ENCODE measurements around the gene DENND2D.
"Not testable (repeated sequence)": the region's sequence is repeated elsewhere in the genome, so short reads cannot be mapped to it uniquely, and the experiment has no call there.

The DENND2D gene

DNA sequence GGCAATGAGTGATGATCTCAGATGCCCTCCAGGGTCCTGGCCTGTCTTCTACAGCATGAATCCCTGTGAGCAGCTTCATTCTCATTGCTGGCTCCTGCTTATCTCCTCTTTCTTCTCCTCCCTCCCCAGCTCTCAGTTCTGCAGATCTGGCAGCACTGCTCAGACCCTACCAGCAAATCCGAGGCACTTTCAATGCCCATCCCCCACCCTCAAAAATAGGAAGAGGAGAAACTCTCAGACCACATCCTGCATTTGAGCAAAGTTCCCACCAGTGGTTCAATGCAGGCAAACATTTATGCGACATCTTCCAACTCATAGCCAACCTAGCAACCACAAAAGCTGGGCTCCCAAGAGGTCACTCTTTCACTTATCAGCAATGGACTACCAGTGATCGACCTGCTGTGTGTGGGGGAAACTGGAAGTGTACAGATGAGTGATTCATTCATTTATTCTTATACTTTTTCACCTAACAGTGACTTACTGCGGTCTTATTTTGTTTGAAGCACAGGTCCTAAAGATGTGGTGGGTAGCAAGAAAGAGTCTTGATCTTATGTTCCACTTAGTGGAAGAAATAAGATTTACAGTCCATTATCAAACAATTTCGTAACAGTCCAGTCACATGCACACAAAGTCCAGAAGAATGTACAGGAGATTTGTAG lies 21.3 kb upstream of the DENND2D start:
- no peak for DNase-seq

DNA sequence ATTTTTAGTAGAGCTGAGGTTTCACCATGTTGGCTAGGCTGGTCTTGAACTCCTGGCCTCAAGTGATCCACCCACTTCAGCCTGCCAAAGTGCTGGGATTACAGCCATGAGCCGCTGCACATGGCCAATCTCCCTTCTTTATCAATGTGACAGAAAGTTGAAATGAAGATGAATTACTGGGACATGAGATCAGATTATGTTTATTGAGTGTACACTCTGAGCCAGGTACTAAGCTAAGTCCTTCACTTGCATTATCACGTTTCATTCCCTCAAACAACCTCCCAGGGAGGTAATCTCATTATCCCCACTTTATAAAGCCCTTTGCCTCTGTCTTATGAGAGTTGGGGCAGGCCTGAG lies 20.8 kb upstream of the DENND2D start:
- DNase-seq, result no peak

DNA sequence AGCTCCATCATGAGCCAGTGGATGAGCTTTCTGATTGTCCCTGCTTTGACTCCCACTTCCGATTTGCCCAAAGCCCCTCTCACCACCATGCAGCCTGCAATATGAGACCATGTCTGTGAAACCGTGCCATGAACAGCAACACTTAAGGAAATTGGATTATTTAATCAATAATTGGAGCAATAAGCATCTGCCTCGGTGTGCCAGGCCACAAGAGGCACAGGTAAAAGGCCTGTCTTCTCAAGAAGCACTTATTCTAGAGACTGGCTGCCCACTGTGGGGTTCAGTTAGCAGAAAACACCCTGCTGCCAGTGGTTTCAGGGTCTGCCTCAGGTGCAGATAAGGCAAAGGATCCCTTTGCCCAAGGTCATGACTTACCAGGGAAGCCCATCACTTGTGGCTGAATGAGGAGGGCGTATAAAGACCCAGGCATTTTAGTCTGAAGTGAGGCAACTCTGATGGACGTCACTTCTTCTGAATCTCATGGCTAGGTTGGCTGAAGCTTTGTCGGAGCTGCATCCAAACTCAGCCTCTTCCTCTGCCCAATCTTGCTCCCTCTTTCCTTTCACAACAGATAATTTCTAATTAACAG lies 19.9 kb upstream of the DENND2D start:
- DNase-seq, result no peak

DNA sequence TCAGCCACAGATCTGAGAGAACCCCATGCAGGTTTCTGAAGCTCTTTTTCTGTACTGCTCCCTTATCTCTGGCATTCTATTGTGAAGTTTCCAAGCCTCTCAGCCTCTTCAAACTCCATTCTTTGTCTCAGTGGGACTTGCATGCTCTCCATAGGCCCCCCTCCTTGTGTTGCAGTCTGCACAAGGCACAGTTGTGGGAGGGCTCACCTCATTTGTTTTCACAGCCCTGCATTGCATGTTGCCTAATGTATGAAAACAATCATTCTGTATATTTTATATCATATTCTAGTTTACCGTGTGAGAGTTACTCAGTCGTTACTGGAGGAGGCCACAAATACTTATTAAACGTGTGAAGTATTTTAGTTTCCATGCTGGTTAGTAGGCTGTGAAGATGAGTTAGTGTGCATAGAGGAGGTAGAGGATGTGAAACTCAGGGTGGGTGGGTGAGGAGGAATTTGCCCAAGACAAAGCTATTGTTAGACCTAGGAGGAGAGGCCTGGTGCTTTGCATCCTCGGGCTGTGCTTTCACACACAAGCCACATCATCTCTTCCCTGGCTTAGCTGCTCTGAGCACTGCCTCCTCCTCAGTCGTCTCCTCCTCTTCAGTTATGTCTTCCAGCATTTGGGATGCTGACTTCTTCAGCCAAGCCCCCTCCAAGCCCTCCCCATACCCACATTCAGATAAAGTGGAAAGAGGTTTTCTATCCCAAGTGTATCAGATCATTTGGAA lies 19.3 kb upstream of the DENND2D start:
- no peak for DNase-seq

DNA sequence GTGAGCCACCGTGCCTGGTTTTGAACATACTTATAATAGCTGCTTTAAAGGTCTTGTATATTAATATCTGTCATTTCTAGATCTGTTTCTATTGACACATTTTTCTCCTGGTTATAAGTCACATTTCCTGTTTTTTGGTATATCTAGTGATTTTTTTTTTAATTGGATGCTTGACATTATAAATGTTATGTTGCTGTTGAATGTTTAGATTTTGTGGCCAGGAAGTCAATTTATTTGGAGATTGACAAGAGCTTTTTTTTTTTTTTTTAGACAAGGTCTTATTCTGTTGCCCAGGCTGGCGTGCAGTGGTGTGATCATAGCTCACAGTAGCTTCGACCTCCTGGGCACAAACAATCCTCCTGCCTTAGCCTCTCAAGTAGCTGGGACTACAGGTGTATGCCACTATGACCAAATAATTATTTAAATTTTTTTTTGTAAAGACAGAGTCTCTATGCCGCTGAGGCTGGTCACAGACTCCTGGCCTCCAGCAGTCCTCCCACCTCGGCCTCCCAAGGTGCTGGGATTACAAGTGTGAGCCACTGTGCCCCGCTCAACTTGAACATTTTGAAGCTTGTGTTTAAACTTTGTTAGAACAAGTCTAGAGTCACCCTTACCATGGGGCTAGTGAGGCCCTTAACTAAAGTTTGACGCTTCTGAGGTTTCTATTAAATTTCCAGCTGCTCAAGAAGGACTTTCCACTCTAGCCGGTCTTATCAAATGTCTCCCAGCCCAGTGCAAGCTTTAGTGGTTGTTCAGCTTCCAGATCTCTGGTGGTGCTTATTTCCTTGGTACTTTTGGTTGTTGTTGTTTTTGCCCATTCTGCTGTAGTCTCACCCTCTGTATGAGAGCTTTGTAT lies 18.5 kb upstream of the DENND2D start:
- DNase-seq, result no peak

DNA sequence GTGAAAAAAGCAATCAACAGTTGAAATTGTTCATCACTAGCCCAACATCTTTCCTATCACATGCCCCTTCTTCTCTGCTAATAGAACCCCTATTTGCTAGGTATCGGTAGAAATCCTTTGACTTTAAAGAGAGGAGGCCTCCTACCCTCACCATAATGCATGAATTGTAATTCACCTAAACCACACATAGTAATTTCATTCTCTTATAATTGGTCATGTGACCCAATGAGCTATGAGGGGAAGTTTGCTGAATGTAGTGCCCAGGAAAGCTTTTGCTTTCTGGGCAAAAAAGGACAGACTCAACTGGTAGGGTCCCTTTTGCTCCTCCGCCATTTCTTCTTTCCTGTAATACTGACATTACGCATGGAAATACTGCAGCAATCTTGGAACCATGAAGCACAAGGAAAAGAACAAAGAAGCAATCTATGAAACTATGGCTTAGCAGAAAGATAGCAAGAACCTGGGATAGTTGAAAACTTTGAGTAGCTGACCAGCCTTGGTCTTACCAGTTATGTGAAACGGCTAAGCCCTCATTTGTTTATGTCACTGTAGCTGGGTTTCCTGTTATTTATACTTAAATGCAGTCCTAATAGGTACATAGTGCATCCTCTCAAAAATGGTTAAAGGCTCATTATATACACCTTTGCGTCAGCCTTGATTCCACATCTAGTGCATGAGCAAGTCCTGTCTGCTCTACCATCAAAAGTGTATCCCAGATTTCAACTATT lies 16.9 kb upstream of the DENND2D start:
- DNase-seq, result no peak

DNA sequence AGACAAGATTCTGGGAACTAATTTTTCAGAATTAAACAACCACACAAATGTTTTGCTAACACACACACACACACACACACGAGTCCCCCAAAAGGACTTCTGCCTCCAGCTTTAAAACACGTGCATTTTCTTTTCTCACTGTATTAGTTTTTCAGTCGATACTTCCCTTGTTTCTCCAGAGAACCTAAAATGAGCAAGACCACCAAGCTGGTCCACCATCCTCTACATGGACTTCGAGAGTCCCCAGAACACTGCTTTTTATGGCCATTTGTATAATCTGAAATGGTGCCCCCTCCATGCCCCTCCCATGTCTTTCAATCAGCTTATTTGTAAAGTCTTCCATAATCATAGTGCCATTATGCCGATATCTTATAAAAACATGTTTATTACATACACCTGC lies 16.3 kb upstream of the DENND2D start:
- DNase-seq, result no peak

DNA sequence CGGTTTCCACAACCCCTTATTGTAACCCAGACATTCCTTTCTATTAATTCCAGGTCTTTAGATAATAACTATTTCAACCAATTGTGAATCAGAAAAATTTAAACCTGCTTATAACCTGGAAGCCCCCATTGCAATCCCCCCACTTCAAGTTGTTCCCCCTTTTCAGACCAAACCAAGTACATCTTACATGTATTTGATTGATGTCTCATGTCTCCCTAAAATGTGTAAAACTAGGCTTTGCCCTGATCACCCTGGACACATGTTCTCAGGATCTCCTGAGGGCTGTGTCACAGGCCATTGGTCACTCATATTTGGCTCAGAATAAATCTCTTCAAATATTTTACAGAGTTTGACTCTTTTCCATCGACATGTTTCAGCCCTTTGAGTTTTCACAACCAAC lies 14.8 kb upstream of the DENND2D start:
- not testable (repeated sequence) for DNase-seq

DNA sequence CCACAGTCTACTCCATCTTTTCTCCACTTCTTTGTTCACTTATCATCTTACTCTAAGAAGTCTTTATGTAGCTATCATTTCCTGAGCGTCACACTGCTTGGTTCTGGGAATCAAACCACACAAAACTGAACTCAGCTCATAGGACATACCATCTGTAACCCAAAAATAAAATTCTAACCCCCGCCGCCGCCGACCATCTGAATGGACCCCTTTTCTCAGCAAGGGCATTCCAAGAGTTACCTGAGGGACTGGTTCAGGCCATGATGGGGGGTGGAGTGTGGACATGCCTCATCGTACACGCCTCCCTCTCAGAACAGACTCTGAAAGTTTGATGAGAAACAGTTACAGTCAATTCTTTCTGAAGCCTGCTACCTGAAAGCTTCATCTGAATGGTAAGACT lies 14.4 kb upstream of the DENND2D start:
- no peak for DNase-seq

DNA sequence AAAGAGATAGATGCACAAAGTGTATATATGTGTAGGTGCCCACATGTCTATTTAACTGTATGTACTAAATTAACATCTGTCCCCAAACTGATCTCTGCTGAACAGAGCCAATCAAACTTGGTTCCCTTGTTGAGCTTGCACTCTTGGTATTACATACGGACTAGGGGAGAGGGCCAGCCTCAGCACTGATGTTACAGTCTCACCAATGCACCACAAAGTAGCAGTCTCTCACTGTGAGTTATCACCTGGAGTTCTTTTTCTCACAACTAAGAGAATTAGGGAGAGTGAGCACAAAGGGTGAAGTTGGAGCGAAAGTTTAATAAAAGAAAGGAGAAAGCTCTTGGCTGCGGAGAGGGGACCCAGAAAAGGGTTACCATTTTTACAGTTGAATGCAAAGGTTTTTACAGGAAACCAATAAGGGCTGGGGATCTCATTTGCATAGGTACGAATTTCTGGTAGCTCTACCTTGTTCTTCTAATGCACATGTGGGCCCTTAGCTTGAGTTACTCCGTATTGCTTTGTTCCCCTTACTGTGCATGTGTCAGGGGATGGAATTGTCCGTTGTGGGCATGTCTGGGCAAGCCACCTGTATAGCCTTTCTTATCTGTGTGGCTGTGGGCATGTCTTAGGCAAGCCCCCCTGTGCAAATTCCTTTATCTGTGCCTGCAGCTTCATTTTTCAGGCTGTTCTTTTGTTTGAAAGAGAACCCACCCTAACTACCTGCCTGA lies 13.8 kb upstream of the DENND2D start:
- no peak for DNase-seq

DNA sequence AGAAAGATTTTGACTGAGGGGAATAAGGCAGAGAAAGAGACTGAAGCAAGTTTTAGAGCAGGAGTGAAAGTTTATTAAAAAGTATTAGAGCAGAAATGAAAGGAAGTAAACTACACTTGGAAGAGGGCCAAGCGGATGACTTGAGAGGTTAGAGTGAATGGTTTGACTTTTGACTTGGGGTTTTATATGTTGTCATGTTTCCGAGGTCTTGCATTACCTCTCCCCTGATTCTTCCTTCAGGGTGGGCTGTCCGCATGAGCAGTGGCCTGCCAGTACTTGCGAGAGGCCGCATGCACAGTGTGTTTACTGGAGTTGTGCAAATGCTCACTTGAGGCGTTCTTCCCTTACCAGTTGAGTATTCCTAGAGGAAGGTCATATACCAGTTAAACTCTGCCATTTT lies 13.0 kb upstream of the DENND2D start:
- DNase-seq, result no peak

DNA sequence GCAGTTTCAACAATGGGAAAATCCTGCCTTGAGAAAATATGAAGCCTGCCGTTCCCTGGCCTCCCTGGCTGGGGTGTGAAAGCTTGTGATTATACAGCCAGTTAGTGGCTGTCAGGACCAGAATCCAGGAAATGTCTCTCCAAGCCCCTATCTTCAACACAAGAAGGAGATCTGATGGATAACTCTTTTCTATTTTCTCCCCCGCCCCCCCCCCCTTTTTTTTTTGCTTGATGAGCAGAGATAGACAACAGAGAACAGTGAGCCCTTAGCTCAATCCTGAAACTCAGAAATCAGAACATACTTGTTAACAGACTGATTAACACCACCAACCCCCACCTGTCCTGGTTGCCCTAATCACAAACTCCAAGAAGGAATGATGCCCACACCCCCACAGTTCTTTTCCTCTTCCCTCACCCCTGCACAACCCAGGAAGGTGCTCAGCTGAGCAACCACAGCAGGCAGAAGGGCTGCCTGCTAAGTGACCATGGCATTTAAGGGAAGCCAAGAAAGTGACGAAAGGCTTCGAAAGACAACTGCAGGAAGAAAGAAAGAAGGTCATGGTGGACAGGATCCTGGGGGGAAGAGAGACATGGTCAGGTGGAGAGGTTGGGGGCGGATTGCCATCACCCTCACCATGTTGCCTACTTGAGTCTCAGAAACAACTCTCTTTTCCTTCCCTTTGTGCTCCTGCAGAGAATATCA lies 12.3 kb upstream of the DENND2D start:
- no peak for DNase-seq

DNA sequence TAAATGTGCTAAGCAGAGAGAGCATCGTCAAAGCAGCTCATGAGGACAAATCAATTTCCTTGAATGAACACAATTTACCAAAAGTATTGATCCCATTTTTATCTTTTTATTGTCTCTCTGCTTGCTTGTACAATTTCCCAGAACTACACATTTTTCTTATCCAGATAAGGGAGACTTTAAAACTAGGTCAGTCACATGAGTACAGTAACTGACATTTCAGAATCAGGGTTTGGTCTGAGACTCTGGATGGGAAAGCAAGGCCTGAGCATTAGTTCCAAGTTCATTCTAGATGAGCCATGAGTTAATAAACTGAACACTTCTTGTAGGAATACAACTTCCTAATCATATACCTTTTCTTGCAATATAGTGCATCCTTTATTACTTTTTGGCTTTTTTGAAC lies 11.5 kb upstream of the DENND2D start:
- DNase-seq, result no peak

DNA sequence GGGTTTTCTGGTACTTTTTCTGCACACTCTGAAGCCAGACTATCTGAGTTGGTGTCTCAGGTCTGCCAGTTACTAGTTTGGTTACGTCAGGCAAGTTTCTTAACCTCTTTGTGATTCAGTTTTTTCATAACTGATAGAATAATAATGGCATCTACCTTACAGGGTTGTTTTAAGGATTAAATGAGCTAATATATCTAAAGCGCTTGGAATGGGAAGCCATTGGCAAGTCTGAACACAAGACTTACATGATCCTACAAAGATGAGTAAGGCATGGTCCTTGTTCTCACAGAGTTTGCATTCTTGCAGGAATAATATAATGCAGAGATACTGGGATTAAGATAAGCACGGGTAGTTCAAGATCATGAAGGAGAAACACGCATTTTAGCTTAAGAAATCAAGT lies 9.2 kb upstream of the DENND2D start:
- DNase-seq, result no peak

DNA sequence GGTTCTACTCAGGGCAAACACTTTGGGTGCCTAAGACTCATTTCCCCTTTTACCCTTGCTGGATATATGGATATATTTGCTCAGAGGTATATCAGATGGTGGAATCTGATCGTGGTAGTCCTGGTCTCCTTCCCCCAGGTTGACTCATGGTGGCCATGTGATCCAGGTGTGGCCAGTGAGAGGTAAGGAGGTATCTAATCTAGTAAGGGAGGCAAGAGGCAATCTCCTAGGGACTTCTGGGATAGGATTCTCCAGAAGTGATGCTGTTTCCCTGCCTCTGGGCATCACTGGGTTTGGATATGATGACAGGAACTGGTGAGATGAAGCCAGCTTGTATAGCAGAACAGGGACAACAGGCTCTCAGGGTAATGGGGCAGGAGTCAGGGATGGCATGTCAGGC lies 8.5 kb upstream of the DENND2D start:
- no peak for DNase-seq

DNA sequence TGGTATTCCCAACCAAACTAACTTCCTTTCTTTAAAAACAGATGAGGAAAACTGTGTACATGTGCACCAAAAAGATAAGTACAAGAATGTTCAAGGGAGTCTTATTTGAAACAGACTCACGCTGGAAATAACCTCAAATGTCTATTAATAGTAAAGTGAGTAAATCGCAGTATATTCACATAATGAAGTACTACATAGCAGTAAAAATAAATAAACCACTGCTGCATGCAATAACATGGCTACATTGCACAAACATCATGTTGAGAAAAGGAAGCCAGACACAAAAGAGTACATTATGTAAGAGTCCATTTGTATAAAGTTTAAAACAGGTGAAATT lies 5.2 kb upstream of the DENND2D start:
- DNase-seq, result no peak

DNA sequence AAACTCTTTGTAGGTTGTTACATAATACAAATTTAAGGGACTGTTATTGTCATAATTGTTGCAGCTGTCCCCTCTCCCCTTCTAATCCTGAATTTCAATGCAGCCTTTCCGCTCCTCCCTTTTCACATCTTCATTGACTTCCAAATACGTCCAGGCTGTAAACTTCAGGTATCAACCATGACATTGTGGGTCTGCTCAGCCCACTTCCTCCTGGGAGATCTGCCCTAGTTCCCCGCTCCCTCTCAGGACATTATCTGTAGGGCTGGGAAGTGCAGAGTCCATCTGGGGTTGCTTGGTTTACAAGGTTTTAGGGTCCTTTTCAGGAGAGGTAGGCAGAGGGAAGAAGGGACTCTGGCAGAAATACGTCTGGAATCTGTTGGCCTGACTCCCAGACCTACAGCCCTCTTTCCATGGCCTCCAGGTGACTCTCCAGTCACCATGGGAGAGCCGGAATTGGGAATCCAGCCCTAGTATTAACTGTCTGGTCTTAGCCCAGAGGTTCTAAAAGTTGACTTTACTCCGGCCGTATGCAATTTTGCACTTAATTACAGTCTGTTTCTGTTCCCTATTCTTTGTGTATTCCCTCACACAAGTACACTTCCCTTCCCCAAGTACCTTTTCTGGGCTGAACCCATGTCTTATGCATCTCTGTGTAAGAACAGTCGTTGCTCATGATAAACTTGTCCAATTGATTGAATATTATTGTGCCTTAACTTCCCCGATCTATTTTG lies 4.7 kb upstream of the DENND2D start:
- no peak for DNase-seq

DNA sequence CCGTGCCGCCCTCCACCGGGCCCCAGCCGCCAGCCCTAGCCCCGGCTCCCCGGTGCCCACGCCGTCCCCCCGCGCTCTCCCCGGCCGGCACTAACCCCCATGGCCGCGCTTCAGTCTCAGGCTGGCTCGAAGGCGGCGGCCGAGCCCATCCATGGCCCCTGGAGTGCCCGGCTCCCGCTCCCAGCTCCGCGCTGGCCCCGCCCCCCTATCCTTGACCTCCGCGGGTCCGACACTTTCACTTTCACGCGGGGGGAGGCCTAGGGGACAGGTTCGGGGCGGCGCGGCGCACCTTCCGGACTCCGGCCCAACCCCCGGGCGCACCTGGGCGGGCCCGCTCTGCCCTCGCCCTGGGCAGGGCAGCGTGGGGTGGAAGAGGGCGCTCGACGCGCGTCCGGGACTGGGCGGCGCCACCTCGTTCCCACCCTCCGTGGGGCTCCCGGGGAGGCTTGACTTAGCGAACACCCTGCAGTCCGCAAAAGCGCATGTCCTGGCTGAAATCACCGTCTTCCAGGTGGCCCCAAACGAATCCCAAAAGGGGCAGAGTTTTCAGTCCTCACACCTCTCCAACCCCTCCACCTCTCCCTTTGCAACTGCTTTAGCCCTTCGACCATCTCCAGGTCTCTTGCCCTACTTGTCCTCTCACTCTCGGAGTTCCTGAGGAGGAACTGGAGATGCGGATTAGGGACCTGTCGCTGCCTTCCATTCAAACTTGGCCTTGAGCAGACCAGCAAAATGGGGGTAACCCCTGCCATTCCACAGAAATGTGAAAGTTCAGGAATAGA lies 3.9 kb upstream of the DENND2D start:
- DNase-seq, result no peak

DNA sequence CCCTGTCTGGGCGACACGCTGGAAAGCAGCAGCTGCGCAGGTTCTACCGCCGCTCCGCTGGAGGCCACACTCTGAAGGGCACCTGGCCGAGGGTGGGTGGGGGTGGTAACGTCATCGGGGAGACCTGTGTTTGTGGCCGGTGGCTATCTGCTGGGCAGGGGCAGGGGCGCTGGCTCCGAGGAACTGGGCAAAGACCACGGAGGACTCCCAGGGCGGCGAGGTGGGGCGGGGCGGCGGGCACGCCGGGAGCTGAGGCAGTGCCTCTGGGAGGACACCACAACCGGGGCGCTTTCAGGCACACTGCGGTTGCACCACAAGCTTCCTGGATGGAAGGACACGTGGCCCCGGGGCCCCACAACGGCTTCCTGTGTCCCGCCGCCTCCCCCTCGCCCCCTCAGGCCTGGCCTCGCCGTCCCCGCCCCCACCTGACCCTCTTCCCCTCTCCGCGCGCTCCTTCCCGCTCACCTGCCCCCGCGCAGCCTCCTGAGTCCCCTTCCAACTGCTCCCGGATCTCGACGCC lies 3.3 kb upstream of the DENND2D start:
- DNase-seq, result peak; percentile 44

Measured in fibroblast of skin of right biceps (primary cell).